ENCODE data around the gene GATA1. TPM values are rescaled to one million over a fixed set of nuclear protein-coding genes. Genes with fewer than 3 reads are reported as not detected.
"Not testable (repeated sequence)": the region's sequence is repeated elsewhere in the genome, so short reads cannot be mapped to it uniquely, and the experiment has no call there.

GATA1 gene
- total RNA-seq, 4 donors from 2014 or later, result 0.35 TPM; not detected in 3

GRCh38 chrX:48818098-48818497 lies 31.7 kb downstream of the GATA1 start:
- DNase-seq, result no peak
- TF ChIP-seq CTCF (IDR thresholded peaks at IDR 0.05), result no peak
- no peak for TF ChIP-seq POLR2A (IDR thresholded peaks at IDR 0.05)
- H3K36me3 ChIP-seq, result no peaks in the 10 kb centered on the region

GRCh38 chrX:48818866-48819265 lies 32.5 kb downstream of the GATA1 start:
- Histone ChIP-seq H3K4me1 (no peaks in the 10 kb centered on the region), H3K4me3 (no peak overlapping the region), H3K9me3 (no peaks in the 10 kb centered on the region), H3K27ac (no peak overlapping the region), H3K36me3 (no peaks in the 10 kb centered on the region), H3K27me3 (no peaks in the 10 kb centered on the region)
- TF ChIP-seq CTCF (IDR thresholded peaks at IDR 0.05) (no peak), POLR2A (IDR thresholded peaks at IDR 0.05) (no peak)
- intact Hi-C loops (cut with DNase I; ENCODE audit: low total_unique reads), result no loop called here
- no peak for DNase-seq

More at GRCh38 chrX:48818098-48818497, 31.7 kb downstream of the GATA1 start:
- intact Hi-C loops (cut with DNase I; ENCODE audit: low total_unique reads), result no loop called here
- no peak overlapping the region for H3K27ac ChIP-seq
- H3K4me1 ChIP-seq, result no peaks in the 10 kb centered on the region
- no peak overlapping the region for H3K4me3 ChIP-seq
- no peaks in the 10 kb centered on the region for H3K27me3 ChIP-seq
- H3K9me3 ChIP-seq, result no peaks in the 10 kb centered on the region

DNA sequence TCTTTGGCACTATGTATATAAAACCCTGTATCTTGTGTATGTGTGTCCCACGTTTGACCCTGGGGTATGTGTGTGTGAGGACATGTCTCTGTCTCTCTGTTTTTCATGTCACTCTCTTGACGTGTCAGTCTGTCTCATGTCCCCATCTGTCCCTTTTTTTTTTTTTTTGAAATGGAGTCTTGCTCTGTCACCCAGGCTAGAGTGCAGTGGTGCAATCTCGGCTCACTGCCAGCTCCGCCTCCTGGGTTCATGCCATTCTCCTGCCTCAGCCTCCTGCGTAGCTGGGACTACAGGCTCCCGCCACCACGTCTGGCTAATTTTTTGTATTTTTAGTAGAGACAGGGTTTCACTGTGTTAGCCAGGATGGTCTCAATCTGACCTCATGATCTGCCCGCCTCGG lies 33.0 kb downstream of the GATA1 start:
- intact Hi-C loops (cut with DNase I; ENCODE audit: low total_unique reads); H3K4me1 ChIP-seq; H3K27me3 ChIP-seq; H3K4me3 ChIP-seq; H3K9me3 ChIP-seq; DNase-seq; H3K36me3 ChIP-seq; H3K27ac ChIP-seq: not testable (repeated sequence)

GRCh38 chrX:48823053-48823452 lies 36.7 kb downstream of the GATA1 start:
- Histone ChIP-seq H3K36me3 (no peaks in the 10 kb centered on the region), H3K27ac (no peak overlapping the region), H3K4me1 (no peaks in the 10 kb centered on the region), H3K4me3 (no peak overlapping the region), H3K9me3 (no peaks in the 10 kb centered on the region), H3K27me3 (no peaks in the 10 kb centered on the region)
- intact Hi-C loops (cut with DNase I; ENCODE audit: low total_unique reads), result no loop called here
- TF ChIP-seq POLR2A (IDR thresholded peaks at IDR 0.05), result no peak
- no peak for TF ChIP-seq CTCF (IDR thresholded peaks at IDR 0.05)
- no peak for DNase-seq

DNA sequence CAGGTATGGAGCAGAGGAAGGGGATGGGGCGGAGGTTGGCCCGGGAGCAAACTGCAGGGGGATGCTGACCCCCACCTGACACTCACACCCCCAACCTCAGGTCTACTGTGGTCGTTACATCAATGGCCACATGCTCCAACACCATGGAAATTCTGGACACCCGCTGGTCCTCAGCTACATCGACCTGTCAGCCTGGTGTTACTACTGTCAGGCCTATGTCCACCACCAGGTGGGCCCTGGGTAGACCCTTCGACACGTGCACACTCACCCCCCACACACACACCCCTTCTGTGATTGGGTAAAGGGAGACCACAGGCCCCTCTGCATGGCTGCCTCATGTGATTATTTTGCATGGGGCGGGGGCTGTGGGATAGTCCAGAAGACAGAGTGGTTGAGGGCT lies 37.7 kb downstream of the GATA1 start:
- Histone ChIP-seq H3K4me3 (no peak overlapping the region), H3K27me3 (no peaks in the 10 kb centered on the region), H3K9me3 (no peaks in the 10 kb centered on the region), H3K36me3 (no peaks in the 10 kb centered on the region), H3K27ac (no peak overlapping the region), H3K4me1 (no peaks in the 10 kb centered on the region)
- DNase-seq, result no peak
- intact Hi-C loops (cut with DNase I; ENCODE audit: low total_unique reads), result no loop called here
- TF ChIP-seq POLR2A (IDR thresholded peaks at IDR 0.05) (no peak), CTCF (IDR thresholded peaks at IDR 0.05) (no peak)

Measured in uterus (tissue), 4 donors.